Thymus (tissue), 11 donors: ENCODE measurements around the gene CISH. TPM values are rescaled to one million over a fixed set of nuclear protein-coding genes. Genes with fewer than 3 reads are reported as not detected.

Experiments
- DNase-seq, 9 donors: peaks; one replicate each; pipeline ENCODE4 v3.0.0-alpha.2; 2013; ENCODE audit warnings: low spot score in 9 of 9, low read depth in 6 of 9, missing footprints in 1 of 9
- H3K27ac ChIP-seq, 2 donors: one replicate each; pipeline ENCODE4 v1.5.1; 2013; ENCODE audit warnings: control low read depth in 1 of 2, low read depth in 1 of 2, low read length in 1 of 2, mild to moderate bottlenecking in 1 of 2, moderate library complexity in 1 of 2
- H3K27me3 ChIP-seq, 2 donors: one replicate each; pipeline ENCODE4 v1.5.1; 2013; ENCODE audit warnings: low read length in 1 of 2; ENCODE audit not compliant: control insufficient read depth in 2 of 2, insufficient read depth in 1 of 2
- H3K36me3 ChIP-seq, 2 donors: one replicate each; pipeline ENCODE4 v1.5.1; 2013; ENCODE audit warnings: low read length in 1 of 2, mild to moderate bottlenecking in 1 of 2, moderate library complexity in 1 of 2; ENCODE audit not compliant: control insufficient read depth in 2 of 2, insufficient read depth in 2 of 2
- H3K4me1 ChIP-seq, 2 donors: one replicate each; pipeline ENCODE4 v1.5.1; 2013; ENCODE audit warnings: low read length in 2 of 2; ENCODE audit not compliant: control insufficient read depth in 2 of 2, insufficient read depth in 2 of 2
- H3K4me3 ChIP-seq, 2 donors: one replicate each; pipeline ENCODE4 v1.5.1; 2013; ENCODE audit warnings: low read length in 2 of 2, control low read depth in 1 of 2, mild to moderate bottlenecking in 1 of 2
- H3K9me3 ChIP-seq, 2 donors: one replicate each; pipeline ENCODE4 v1.5.1; 2013; ENCODE audit warnings: low read length in 1 of 2, mild to moderate bottlenecking in 1 of 2; ENCODE audit not compliant: control insufficient read depth in 2 of 2, insufficient read depth in 1 of 2
- WGBS: extraction: QIAGEN DNeasy Blood & Tissue Kit; methylation state at CpG from one replicate; pipeline ENCODE4 v1.1.7; 2013; 5-methylcytosine and 5-hydroxymethylcytosine counted together
- polyA plus RNA-seq: library from polyadenylated mRNA; stranded (reverse); fragments of 200-250 nt; gene quantifications from one replicate; pipeline ENCODE4 v1.2.3, GENCODE V29; 2013
- total RNA-seq: library from RNA; stranded (reverse); fragments of 120-200 nt; gene quantifications from one replicate; pipeline ENCODE4 v1.2.4, GENCODE V29; 2013
- donor health status: healthy.

The CISH gene
- total and polyA plus RNA-seq, 2 donors, result 7.0 to 10.2 TPM

GRCh38 chr3:50612970-50613846 lies 1.6 kb upstream of the CISH start:
- peaks cover 20 to 73% of the 10 kb centered on the region in 2 donors for H3K4me1 ChIP-seq
- H3K4me3 ChIP-seq, result peak overlapping the region in 1 of 2 donors; percentile 77
- WGBS, result 76% methylated on average over 6 of the region's 6 CpGs
- peaks cover 0 to 26% of the 10 kb centered on the region in 2 donors for H3K27me3 ChIP-seq
- H3K27ac ChIP-seq, result peak overlapping the region in 1 of 2 donors; percentile 73
- DNase-seq, result no peak
- no peaks in the 10 kb centered on the region for H3K9me3 ChIP-seq
- H3K36me3 ChIP-seq, result peaks cover 0 to 15% of the 10 kb centered on the region in 2 donors

GRCh38 chr3:50612234-50612882 lies 784 bp upstream of the CISH start:
- H3K27me3 ChIP-seq, result peaks cover 0 to 26% of the 10 kb centered on the region in 2 donors
- peak overlapping the region; percentile 67 to 73 for H3K27ac ChIP-seq
- peaks cover 15 to 71% of the 10 kb centered on the region in 2 donors for H3K4me1 ChIP-seq
- no peaks in the 10 kb centered on the region for H3K9me3 ChIP-seq
- H3K36me3 ChIP-seq, result peaks cover 0 to 21% of the 10 kb centered on the region in 2 donors
- DNase-seq, result no peak
- WGBS, result 15% methylated on average over 29 of the region's 29 CpGs
- peak overlapping the region; percentile 63 to 77 for H3K4me3 ChIP-seq

GRCh38 chr3:50610992-50611463 lies 546 bp downstream of the CISH start:
- under 1% methylated on average over 10 of the region's 10 CpGs for WGBS
- Histone ChIP-seq H3K27ac (peak overlapping the region; percentile 57 to 75), H3K4me3 (peak overlapping the region; percentile 63 to 77), H3K4me1 (peaks cover 11 to 76% of the 10 kb centered on the region in 2 donors), H3K9me3 (no peaks in the 10 kb centered on the region), H3K27me3 (peaks cover 0 to 26% of the 10 kb centered on the region in 2 donors), H3K36me3 (peaks cover 0 to 34% of the 10 kb centered on the region in 2 donors)
- DNase-seq, result no peak

GRCh38 chr3:50610181-50610971 lies 1.2 kb downstream of the CISH start:
- no peak for DNase-seq
- Histone ChIP-seq H3K27ac (peak overlapping the region in 1 of 2 donors; percentile 75), H3K4me1 (peaks cover 8 to 76% of the 10 kb centered on the region in 2 donors), H3K9me3 (no peaks in the 10 kb centered on the region), H3K27me3 (peaks cover 0 to 26% of the 10 kb centered on the region in 2 donors), H3K4me3 (peak overlapping the region; percentile 63 to 77), H3K36me3 (peaks cover 0 to 40% of the 10 kb centered on the region in 2 donors)
- WGBS, result 63% methylated on average over 6 of the region's 6 CpGs

- no peak for DNase-seq
- Histone ChIP-seq H3K4me3 (peak overlapping the region in 1 of 2 donors; percentile 77), H3K27ac (peak overlapping the region in 1 of 2 donors; percentile 43), H3K4me1 (peaks cover 8 to 81% of the 10 kb centered on the region in 2 donors), H3K36me3 (peaks cover 0 to 45% of the 10 kb centered on the region in 2 donors), H3K9me3 (no peaks in the 10 kb centered on the region), H3K27me3 (peaks cover 0 to 26% of the 10 kb centered on the region in 2 donors)
- 67% methylated on average over 3 of the region's 3 CpGs for WGBS
These were observed 1.9 kb downstream of the CISH start for GRCh38 chr3:50609763-50610085.

GRCh38 chr3:50609071-50609762 lies 2.4 kb downstream of the CISH start:
- 66% methylated on average over 5 of the region's 5 CpGs for WGBS
- no peaks in the 10 kb centered on the region for H3K9me3 ChIP-seq
- H3K4me1 ChIP-seq, result peaks cover 8 to 86% of the 10 kb centered on the region in 2 donors
- peaks cover 0 to 26% of the 10 kb centered on the region in 2 donors for H3K27me3 ChIP-seq
- H3K36me3 ChIP-seq, result peaks cover 0 to 50% of the 10 kb centered on the region in 2 donors
- H3K4me3 ChIP-seq, result peak overlapping the region in 1 of 2 donors; percentile 77
- H3K27ac ChIP-seq, result peak overlapping the region in 1 of 2 donors; percentile 43
- DNase-seq, result no peak

GRCh38 chr3:50608278-50608677 lies 3.3 kb downstream of the CISH start:
- H3K4me1 ChIP-seq, result peaks cover 8 to 87% of the 10 kb centered on the region in 2 donors
- WGBS, result 85% methylated on average over 7 of the region's 7 CpGs
- H3K27ac ChIP-seq, result peak overlapping the region in 1 of 2 donors; percentile 32
- peaks cover 0 to 52% of the 10 kb centered on the region in 2 donors for H3K36me3 ChIP-seq
- no peak for DNase-seq
- peaks cover 0 to 26% of the 10 kb centered on the region in 2 donors for H3K27me3 ChIP-seq
- H3K4me3 ChIP-seq, result peak overlapping the region in 1 of 2 donors; percentile 77
- no peaks in the 10 kb centered on the region for H3K9me3 ChIP-seq
